ENCODE measurements around the gene SPATA45.

SPATA45 gene

DNA sequence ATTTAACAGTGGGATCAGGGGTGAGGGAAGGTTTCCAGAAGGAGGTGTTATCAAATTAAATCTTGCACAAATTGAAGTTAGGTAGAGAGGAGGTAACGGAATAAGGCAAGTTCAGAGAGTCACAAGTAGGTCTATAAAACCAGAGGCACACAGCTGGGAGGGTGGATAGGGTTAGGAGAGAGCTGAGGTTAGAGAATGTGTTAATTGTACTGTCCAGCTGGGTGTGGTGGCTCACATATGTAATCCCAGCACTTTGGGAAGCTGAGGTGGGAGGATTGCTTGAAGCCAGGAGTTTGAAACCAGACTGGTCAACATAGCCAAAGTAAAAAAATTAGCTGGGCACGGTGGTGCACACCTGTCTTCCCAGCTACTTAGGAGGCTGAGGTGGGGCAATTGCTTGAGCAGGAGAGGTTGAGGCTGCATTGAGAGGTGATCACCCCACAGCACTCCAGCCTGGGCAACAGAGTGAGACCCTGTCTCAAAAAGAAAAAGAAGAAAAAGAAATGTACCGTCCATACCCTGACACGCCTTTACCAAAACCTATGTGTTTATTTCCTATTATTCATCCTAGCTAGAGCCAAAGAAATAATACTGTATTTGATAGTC, 20.2 kb downstream of the SPATA45 start:
- H3K4me3 ChIP-seq (ENCODE audit: low read depth, low read length): no peak overlapping the region

DNA sequence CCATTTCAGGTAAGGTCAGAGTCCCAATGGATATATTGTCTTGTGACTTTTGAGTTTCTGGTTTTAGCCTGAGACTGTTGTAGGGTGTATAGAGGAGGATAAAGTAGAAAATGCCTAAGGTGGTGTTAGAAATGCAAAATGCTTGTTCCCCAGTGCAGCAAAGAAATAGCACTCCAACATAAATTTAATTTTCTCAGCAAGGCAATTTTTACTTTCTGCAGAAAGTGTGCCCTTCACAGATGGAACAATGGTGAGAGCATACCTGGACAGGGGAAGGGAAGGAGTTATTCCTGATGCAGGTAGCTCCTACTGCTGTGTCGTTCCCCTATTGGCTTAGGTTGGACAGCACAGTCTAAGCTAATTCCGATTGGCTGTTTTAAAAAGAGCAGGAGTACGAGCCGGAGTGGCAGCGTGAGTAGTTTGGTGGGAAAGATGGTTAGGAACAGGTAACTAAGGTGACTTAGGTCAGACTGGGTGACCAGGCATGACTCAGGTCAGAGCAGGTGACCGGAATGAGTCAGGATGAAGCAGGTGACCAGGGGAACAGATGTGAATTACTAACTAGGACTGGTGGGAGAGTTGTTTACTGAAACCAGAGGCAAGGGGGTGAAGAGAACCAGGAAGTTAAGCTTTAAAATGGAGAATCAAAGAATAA, 21.5 kb downstream of the SPATA45 start:
- H3K4me3 ChIP-seq (ENCODE audit: low read depth, low read length): no peak overlapping the region
- TF ChIP-seq, protein P1, sequence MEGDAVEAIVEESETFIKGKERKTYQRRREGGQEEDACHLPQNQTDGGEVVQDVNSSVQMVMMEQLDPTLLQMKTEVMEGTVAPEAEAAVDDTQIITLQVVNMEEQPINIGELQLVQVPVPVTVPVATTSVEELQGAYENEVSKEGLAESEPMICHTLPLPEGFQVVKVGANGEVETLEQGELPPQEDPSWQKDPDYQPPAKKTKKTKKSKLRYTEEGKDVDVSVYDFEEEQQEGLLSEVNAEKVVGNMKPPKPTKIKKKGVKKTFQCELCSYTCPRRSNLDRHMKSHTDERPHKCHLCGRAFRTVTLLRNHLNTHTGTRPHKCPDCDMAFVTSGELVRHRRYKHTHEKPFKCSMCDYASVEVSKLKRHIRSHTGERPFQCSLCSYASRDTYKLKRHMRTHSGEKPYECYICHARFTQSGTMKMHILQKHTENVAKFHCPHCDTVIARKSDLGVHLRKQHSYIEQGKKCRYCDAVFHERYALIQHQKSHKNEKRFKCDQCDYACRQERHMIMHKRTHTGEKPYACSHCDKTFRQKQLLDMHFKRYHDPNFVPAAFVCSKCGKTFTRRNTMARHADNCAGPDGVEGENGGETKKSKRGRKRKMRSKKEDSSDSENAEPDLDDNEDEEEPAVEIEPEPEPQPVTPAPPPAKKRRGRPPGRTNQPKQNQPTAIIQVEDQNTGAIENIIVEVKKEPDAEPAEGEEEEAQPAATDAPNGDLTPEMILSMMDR (IDR thresholded peaks at IDR 0.05; ENCODE audit: borderline replicate concordance, insufficient read depth, low read depth, low read length): no peak

More for the DNA sequence above, 20.2 kb downstream of the SPATA45 start:
- TF ChIP-seq, protein P1 (IDR thresholded peaks at IDR 0.05; ENCODE audit: borderline replicate concordance, insufficient read depth, low read depth, low read length): no peak

DNA sequence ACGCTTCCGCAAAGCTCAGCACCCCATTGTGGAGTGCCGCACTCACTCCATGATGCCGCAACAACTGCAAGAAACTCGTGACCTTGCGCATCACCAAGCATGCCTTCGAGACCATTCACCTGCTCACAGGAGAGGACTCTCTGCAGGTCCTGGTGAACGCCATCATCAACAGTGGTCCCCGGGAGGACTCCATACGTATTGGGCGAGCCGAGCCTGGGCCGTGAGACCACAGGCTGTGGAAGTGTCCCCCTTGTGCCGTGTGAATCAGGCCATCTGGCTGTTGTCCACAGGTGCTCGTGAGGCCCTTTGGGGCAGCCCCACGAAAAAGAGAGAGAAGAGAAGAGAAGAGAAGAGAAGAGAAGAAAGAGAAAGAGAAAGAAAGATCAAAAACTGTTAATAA, 23.2 kb downstream of the SPATA45 start:
- TF ChIP-seq, protein P1 (IDR thresholded peaks at IDR 0.05; ENCODE audit: borderline replicate concordance, insufficient read depth, low read depth, low read length): no peak
- no peak overlapping the region for H3K4me3 ChIP-seq (ENCODE audit: low read depth, low read length)

DNA sequence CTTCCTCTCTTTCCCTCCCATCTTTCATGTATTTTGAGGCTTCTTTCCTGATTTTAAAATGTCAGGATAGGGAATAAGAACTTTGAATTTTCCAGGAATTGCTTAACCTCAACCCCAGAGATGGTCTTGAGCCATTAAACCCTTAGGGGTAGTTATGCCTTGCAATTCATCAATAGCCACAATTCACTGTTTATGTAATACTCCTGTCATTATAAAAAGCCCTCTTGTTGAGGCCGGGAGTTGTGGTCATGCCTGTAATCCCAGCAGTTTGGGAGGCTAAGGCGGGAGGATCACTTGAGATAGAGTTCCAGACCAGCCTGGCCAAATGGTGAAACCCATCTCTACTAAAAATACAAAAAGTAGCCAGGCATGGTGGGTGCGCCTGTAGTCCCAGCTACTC, 24.5 kb downstream of the SPATA45 start:
- H3K4me3 ChIP-seq (ENCODE audit: low read depth, low read length): no peak overlapping the region
- TF ChIP-seq, protein P1 (IDR thresholded peaks at IDR 0.05; ENCODE audit: borderline replicate concordance, insufficient read depth, low read depth, low read length): no peak

DNA sequence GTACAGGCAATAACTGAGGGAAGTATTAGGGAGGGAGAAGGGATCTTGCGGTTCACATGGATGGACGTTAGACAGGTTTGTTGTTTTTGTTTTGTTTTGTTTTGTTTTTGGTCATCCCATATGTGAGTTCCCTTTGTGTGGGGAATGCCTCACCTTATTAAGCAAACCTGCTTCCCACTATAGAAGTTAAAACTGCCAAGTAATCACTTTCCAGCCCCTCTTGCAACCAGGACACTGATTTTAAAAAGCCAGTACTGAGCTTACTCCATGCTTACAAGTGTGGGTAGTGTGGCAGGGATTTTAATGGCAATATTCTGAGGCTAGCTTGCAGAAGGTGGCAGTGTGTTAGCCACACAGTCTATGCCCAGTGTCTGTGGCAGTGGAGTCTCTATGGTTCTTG, 26.5 kb downstream of the SPATA45 start:
- TF ChIP-seq, protein P1 (IDR thresholded peaks at IDR 0.05; ENCODE audit: borderline replicate concordance, insufficient read depth, low read depth, low read length): no peak
- no peak overlapping the region for H3K4me3 ChIP-seq (ENCODE audit: low read depth, low read length)

DNA sequence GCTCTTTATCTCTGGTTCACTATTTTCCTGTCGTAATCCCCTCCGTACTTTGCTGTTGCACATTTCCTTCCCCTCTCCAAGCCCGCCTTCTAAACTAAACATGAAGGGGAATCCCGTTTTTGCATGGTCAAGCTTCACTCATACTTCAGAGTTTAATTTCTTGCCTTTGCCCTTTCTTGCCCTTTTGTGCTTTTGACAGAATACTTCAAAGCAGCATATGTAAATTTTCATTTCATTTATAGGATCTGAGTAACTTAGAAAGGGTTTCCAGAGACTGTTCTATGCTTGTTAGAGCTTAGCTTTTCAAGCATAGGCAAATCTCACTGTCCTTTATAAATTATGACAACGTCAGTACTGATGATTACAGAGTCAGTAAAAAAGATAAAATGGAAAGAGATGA, 27.7 kb downstream of the SPATA45 start:
- TF ChIP-seq, protein P1 (IDR thresholded peaks at IDR 0.05; ENCODE audit: borderline replicate concordance, insufficient read depth, low read depth, low read length): no peak
- no peak overlapping the region for H3K4me3 ChIP-seq (ENCODE audit: low read depth, low read length)

All from GM12875 (cell line).